ENCODE results near the gene GATA1.
A peak's percentile ranks its signal among the peaks of the same experiment; 100 is the strongest.

The GATA1 gene

DNA sequence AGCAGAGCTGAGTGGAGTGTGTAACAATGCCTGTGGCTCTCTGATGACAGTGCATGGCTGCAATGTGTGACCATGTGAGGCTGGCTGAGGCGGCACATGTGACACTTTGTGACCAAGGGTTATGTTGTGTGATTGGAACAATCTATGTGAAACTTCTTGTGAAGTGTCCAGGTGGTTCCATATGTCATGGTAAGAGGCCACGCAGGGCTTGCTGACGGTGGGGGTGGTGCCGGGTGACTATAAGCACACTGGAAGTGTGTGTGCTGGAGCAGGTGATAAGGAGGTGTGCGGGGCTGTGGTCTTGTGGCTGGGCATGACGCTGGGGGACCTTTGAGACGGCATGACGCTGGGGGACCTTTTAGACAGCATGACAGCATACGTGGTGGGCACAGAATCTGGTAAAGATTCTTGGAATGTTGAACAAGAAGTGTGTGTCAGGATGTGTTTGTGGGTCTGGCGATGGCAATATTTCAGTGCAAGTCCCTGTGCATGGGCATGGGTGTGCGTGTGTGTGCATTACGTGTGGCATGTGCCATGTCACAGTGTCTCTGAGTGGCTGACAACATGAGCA is 8.0 kb downstream of the GATA1 start:
- H3K36me3 ChIP-seq (ENCODE audit: control insufficient read depth in 2 of 2, insufficient read depth in 2 of 2, low read length in 2 of 2) = no peaks in the 10 kb centered on the region
- H3K4me1 ChIP-seq (ENCODE audit: control insufficient read depth, insufficient read depth, low read length) = no peaks in the 10 kb centered on the region
- H3K27ac ChIP-seq (ENCODE audit: low read length) = no peak overlapping the region
- H3K27me3 ChIP-seq (ENCODE audit: control insufficient read depth in 1 of 2, insufficient read depth in 2 of 2, low read length in 2 of 2) = peaks cover 0 to 14% of the 10 kb centered on the region in 2 donors
- no peak overlapping the region for H3K4me3 ChIP-seq (ENCODE audit: low read length in 2 of 2)
- no peaks in the 10 kb centered on the region for H3K9me3 ChIP-seq (ENCODE audit: control insufficient read depth in 2 of 2, low read length in 2 of 2)
- H3K9ac ChIP-seq (ENCODE audit: low read length in 2 of 2) = no peak overlapping the region

DNA sequence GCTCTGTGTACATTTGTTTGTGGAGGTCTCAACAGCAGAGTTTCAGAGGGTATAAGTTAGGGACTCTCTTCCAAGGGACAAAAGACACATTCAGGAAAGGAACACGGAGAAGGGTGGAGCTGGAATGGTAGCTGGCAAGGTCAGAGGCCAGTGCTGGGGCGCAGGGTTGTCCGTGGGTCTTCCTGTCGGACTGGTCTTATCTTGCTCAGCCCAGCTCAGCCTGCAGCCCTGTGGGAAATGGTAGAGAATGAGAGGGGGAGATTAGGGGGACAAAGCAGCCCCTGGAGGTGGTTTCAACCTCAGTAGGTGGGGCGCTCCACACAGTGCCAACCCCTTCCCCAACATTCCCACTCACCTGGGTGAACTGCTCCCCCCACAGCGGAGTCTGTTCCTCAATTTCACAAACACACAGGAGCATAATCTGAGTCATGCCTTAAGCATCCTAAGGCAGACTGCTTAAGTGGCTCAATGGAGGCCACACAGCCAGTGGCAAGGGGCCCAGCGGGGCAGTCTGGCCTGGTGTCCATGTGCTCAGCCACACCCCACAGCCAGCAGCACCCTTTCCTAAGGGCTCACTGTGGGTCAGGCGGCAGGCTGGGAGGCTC is 8.6 kb downstream of the GATA1 start:
- no peak overlapping the region for H3K4me3 ChIP-seq (ENCODE audit: low read length in 2 of 2)
- H3K9ac ChIP-seq (ENCODE audit: low read length in 2 of 2) = no peak overlapping the region
- H3K27me3 ChIP-seq (ENCODE audit: control insufficient read depth in 1 of 2, insufficient read depth in 2 of 2, low read length in 2 of 2) = peaks cover 0 to 10% of the 10 kb centered on the region in 2 donors
- no peaks in the 10 kb centered on the region for H3K36me3 ChIP-seq (ENCODE audit: control insufficient read depth in 2 of 2, insufficient read depth in 2 of 2, low read length in 2 of 2)
- no peaks in the 10 kb centered on the region for H3K9me3 ChIP-seq (ENCODE audit: control insufficient read depth in 2 of 2, low read length in 2 of 2)
- no peak overlapping the region for H3K27ac ChIP-seq (ENCODE audit: low read length)
- H3K4me1 ChIP-seq (ENCODE audit: control insufficient read depth, insufficient read depth, low read length) = no peaks in the 10 kb centered on the region

DNA sequence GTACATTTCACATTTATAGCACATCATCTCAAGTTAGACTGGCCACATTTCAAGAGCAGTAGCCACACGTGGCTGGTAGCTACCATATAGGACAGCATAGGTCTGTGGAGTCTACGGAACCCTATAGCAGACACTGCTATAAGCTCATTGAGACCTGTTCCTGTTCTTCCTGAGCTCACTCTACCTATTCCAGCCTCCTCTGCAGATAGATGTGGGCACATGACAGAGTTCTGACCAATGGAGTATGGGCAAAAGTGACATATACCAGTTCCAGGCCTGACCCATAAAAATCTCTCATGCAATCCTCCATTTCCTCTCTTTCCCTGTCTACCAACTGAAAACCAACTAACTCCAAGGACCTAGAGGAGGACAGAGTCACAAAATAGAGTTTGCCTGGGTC is 11.9 kb downstream of the GATA1 start:
- peaks cover 10% of the 10 kb centered on the region for H3K4me1 ChIP-seq (ENCODE audit: control insufficient read depth, insufficient read depth, low read length)
- no peaks in the 10 kb centered on the region for H3K36me3 ChIP-seq (ENCODE audit: control insufficient read depth in 2 of 2, insufficient read depth in 2 of 2, low read length in 2 of 2)
- H3K27ac ChIP-seq (ENCODE audit: low read length) = no peak overlapping the region
- H3K4me3 ChIP-seq (ENCODE audit: low read length in 2 of 2) = no peak overlapping the region
- peaks cover 0 to 9% of the 10 kb centered on the region in 2 donors for H3K27me3 ChIP-seq (ENCODE audit: control insufficient read depth in 1 of 2, insufficient read depth in 2 of 2, low read length in 2 of 2)
- H3K9ac ChIP-seq (ENCODE audit: low read length in 2 of 2) = no peak overlapping the region
- H3K9me3 ChIP-seq (ENCODE audit: control insufficient read depth in 2 of 2, low read length in 2 of 2) = no peaks in the 10 kb centered on the region

DNA sequence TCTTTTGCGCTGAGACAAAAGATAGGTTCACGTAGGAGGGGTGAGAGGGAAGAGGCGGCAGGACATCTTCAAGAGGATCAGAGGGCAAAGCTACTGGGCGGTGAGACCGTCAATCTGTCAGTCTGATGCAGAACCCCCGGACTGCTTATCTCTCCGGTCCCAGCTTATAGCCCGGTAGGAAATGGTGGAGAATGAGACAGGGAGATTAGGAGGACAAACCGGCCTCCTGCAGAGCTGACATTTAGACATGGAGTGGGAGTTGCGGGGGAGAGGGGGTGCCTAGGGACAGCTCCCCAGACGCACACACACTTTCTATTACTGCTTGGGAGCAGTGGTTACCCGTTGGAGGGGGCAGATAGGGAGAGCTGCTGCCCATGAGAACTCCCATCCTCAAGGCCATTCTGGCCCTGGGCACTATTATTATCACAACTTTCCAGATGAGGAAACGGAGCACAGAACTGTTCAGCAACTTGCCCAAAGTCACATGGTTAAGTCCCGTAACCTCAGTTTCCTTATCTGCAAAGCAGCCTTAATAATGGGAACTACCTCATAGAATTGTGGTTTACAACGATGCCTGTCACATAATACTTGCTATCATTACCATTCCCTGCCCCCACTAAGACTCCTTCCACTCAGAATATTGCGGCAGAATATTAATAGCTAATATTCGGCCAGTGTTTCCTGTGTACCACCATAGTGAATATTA is 14.3 kb downstream of the GATA1 start:
- Histone ChIP-seq H3K27me3 (ENCODE audit: control insufficient read depth in 1 of 2, insufficient read depth in 2 of 2, low read length in 2 of 2) (peaks cover 0 to 2% of the 10 kb centered on the region in 2 donors), H3K9me3 (ENCODE audit: control insufficient read depth in 2 of 2, low read length in 2 of 2) (no peaks in the 10 kb centered on the region), H3K27ac (ENCODE audit: low read length) (peak overlapping the region; percentile 87), H3K4me1 (ENCODE audit: control insufficient read depth, insufficient read depth, low read length) (peaks cover 10% of the 10 kb centered on the region), H3K36me3 (ENCODE audit: control insufficient read depth in 2 of 2, insufficient read depth in 2 of 2, low read length in 2 of 2) (peaks cover 3 to 4% of the 10 kb centered on the region in 2 donors), H3K4me3 (ENCODE audit: low read length in 2 of 2) (peak overlapping the region; percentile 78 to 83), H3K9ac (ENCODE audit: low read length in 2 of 2) (peak overlapping the region; percentile 64 to 80)

DNA sequence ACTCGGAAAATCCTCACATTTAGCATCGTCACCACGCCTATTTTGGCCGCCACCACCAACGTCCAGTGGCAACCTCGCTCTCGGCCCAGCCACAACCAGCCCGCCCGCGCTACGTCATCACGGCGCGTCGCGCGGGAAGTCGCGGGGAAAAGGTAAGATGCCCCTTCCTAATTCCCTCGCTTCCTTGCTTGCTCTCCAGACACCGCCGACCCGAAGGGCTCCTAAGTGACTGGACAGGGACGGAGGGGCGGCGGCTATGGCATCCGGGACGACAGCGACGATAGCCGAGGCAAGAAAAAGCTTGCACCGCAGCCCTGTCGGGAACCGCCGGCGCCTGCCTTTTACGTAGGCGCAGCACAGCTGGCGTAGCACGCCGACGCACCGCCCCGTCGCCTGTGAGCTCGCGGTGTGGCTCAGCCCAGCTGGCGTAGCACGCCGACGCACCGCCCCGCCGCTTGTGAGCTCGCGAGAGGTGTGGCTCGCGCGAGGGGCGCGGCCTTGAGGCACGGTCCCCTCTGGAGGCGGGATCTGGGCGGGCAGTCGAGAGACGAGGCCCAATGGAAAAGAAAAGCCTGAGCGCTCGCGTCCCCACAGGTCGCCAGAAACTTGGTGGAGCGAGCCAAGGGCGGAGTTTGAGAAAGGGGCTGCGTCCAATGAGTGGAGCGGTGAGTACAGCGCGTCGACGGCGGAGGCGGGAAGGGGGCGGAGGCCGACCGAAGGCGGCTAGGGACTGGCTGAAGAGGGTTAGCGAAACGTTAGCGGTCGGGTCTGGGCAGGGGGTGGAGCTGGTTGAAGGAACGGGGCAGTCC is 15.1 kb downstream of the GATA1 start, which contains the start of gene HDAC6:
HDAC6 (plus strand) TSS at position 788 of the 809 bp plus-strand sequence. CDS start 626 bp downstream, outside the sequence.
- H3K9me3 ChIP-seq (ENCODE audit: control insufficient read depth in 2 of 2, low read length in 2 of 2) = no peaks in the 10 kb centered on the region
- H3K27ac ChIP-seq (ENCODE audit: low read length) = peak within 1 kb of the TSS; percentile 96
- H3K9ac ChIP-seq (ENCODE audit: low read length in 2 of 2) = peak within 1 kb of the TSS; percentile 89 to 92

DNA sequence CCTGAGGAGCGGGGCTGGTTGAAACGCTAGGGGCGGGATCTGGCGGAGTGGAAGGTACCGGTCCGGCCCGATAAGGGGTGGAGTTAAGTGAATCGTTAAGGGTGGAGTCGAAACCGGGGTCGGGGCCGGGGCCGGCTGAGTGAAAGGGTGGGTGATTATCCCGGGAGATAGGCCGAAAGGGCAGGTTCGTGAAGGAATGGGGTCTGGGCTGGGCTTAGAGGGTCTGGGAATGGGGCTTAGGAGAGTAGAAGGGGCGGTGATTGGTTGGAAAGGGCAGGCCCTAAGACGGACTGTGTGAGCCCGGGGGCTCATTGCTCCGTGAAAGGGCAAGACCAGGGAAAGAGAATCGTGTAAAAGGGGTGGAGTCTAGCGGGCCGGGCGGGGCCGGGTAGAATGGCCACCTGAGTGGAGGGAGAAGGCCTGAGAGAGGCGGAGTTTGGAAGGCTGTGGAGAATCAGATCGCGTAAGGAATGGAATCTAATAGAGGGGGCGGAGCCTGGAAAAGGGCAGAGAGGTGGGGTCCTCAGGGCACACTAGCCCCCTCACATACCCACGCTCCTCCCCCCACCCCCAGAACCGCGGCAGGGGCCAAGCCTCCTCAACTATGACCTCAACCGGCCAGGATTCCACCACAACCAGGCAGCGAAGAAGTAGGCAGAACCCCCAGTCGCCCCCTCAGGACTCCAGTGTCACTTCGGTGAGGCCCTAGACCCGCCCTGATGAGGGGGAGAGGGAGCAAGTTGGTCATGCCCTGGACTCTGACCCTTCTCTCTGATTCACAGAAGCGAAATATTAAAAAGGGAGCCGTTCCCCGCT is 15.9 kb downstream of the GATA1 start:
- peak overlapping the region; percentile 96 for H3K27ac ChIP-seq (ENCODE audit: low read length)

More for the DNA sequence above, 15.1 kb downstream of the GATA1 start, which contains the start of gene HDAC6:
- peaks cover 0 to 5% of the 10 kb centered on the region in 2 donors for H3K27me3 ChIP-seq (ENCODE audit: control insufficient read depth in 1 of 2, insufficient read depth in 2 of 2, low read length in 2 of 2)
- H3K4me1 ChIP-seq (ENCODE audit: control insufficient read depth, insufficient read depth, low read length) = peaks cover 10% of the 10 kb centered on the region
- peak within 1 kb of the TSS; percentile 78 to 83 for H3K4me3 ChIP-seq (ENCODE audit: low read length in 2 of 2)
- peaks cover 3 to 4% of the 10 kb centered on the region in 2 donors for H3K36me3 ChIP-seq (ENCODE audit: control insufficient read depth in 2 of 2, insufficient read depth in 2 of 2, low read length in 2 of 2)

DNA sequence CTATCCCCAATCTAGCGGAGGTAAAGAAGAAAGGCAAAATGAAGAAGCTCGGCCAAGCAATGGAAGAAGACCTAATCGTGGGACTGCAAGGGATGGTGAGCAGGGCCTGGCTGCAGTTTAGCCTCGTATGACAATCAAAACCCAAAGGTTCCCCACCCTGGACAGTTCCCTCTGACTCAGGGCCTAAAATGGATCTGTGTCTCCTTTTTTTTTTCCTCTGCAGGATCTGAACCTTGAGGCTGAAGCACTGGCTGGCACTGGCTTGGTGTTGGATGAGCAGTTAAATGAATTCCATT is 16.5 kb downstream of the GATA1 start:
- H3K9ac ChIP-seq (ENCODE audit: low read length in 2 of 2) = peak overlapping the region; percentile 89 to 92
- peak overlapping the region; percentile 65 to 74 for H3K4me3 ChIP-seq (ENCODE audit: low read length in 2 of 2)

More for the DNA sequence above, 15.9 kb downstream of the GATA1 start:
- Histone ChIP-seq H3K9ac (ENCODE audit: low read length in 2 of 2) (peak overlapping the region; percentile 89 to 92), H3K4me1 (ENCODE audit: control insufficient read depth, insufficient read depth, low read length) (peaks cover 10% of the 10 kb centered on the region), H3K4me3 (ENCODE audit: low read length in 2 of 2) (peak overlapping the region; percentile 65 to 74), H3K36me3 (ENCODE audit: control insufficient read depth in 2 of 2, insufficient read depth in 2 of 2, low read length in 2 of 2) (peaks cover 3 to 4% of the 10 kb centered on the region in 2 donors), H3K27me3 (ENCODE audit: control insufficient read depth in 1 of 2, insufficient read depth in 2 of 2, low read length in 2 of 2) (peaks cover 0 to 5% of the 10 kb centered on the region in 2 donors), H3K9me3 (ENCODE audit: control insufficient read depth in 2 of 2, low read length in 2 of 2) (no peaks in the 10 kb centered on the region)

DNA sequence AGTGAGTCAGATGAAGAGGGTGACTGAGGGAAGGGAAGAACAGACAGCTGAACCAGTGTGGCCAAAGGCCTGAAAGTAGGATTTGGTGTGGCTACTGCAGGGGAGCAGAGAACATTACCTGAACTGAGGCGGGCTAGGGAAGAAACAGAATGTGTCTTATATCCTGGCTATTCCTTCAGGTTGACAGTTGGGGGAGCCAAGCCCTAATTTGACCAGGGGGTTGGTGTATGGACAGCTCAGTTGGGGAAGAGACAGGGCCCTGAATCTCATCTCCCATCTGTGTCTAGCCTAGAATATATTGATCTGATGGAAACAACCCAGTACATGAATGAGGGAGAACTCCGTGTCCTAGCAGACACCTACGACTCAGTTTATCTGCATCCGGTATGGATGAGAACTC is 19.7 kb downstream of the GATA1 start:
- H3K36me3 ChIP-seq (ENCODE audit: control insufficient read depth in 2 of 2, insufficient read depth in 2 of 2, low read length in 2 of 2) = peaks cover 4 to 5% of the 10 kb centered on the region in 2 donors
- no peak overlapping the region for H3K4me3 ChIP-seq (ENCODE audit: low read length in 2 of 2)
- H3K9ac ChIP-seq (ENCODE audit: low read length in 2 of 2) = no peak overlapping the region
- peaks cover 6% of the 10 kb centered on the region for H3K4me1 ChIP-seq (ENCODE audit: control insufficient read depth, insufficient read depth, low read length)
- H3K27me3 ChIP-seq (ENCODE audit: control insufficient read depth in 1 of 2, insufficient read depth in 2 of 2, low read length in 2 of 2) = peaks cover 0 to 2% of the 10 kb centered on the region in 2 donors
- H3K9me3 ChIP-seq (ENCODE audit: control insufficient read depth in 2 of 2, low read length in 2 of 2) = no peaks in the 10 kb centered on the region
- H3K27ac ChIP-seq (ENCODE audit: low read length) = no peak overlapping the region

More for the DNA sequence above, 16.5 kb downstream of the GATA1 start:
- Histone ChIP-seq H3K27me3 (ENCODE audit: control insufficient read depth in 1 of 2, insufficient read depth in 2 of 2, low read length in 2 of 2) (peaks cover 0 to 5% of the 10 kb centered on the region in 2 donors), H3K36me3 (ENCODE audit: control insufficient read depth in 2 of 2, insufficient read depth in 2 of 2, low read length in 2 of 2) (peaks cover 3 to 4% of the 10 kb centered on the region in 2 donors), H3K4me1 (ENCODE audit: control insufficient read depth, insufficient read depth, low read length) (peaks cover 10% of the 10 kb centered on the region), H3K27ac (ENCODE audit: low read length) (peak overlapping the region; percentile 96), H3K9me3 (ENCODE audit: control insufficient read depth in 2 of 2, low read length in 2 of 2) (no peaks in the 10 kb centered on the region)

DNA sequence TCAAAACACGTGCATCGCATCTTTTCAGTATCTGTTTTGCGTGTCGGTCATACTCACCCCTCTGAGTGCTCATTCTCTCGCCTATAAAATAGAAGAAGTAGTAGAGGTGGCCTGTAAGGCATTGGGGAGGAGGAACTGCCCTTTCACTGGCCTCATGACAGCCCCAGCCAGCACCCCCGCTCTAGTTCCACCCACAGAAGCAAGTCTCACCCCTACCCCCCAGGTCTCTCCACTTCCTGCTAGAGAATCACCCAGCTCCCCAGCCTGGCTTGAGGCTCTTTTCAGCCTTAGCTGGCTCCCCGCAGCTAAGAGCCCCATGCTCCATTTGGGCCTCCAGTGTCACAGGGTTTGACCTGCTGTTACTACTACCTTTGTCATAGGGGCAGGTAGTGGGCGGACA is 27.3 kb downstream of the GATA1 start:
- H3K9me3 ChIP-seq (ENCODE audit: control insufficient read depth in 2 of 2, low read length in 2 of 2) = no peaks in the 10 kb centered on the region
- H3K4me1 ChIP-seq (ENCODE audit: control insufficient read depth, insufficient read depth, low read length) = no peaks in the 10 kb centered on the region
- peaks cover 0 to 9% of the 10 kb centered on the region in 2 donors for H3K27me3 ChIP-seq (ENCODE audit: control insufficient read depth in 1 of 2, insufficient read depth in 2 of 2, low read length in 2 of 2)
- H3K36me3 ChIP-seq (ENCODE audit: control insufficient read depth in 2 of 2, insufficient read depth in 2 of 2, low read length in 2 of 2) = peaks cover 16 to 27% of the 10 kb centered on the region in 2 donors
- no peak overlapping the region for H3K27ac ChIP-seq (ENCODE audit: low read length)
- H3K9ac ChIP-seq (ENCODE audit: low read length in 2 of 2) = no peak overlapping the region
- H3K4me3 ChIP-seq (ENCODE audit: low read length in 2 of 2) = no peak overlapping the region

DNA sequence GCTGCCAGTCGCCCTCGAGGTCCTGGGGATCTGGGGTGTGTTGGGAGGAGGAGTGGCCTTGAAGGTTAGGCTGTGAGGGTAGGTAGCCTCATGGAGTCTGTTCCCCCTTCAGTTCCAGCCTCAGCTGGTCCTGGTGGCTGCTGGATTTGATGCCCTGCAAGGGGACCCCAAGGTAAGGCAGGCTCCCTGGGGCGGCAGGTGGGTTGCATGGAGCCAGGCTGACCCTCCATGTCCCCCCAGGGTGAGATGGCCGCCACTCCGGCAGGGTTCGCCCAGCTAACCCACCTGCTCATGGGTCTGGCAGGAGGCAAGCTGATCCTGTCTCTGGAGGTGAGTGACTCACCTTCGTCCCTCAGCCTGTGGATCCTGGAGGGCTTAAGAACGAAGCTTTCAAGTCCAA is 28.3 kb downstream of the GATA1 start:
- no peaks in the 10 kb centered on the region for H3K9me3 ChIP-seq (ENCODE audit: control insufficient read depth in 2 of 2, low read length in 2 of 2)
- no peak overlapping the region for H3K9ac ChIP-seq (ENCODE audit: low read length in 2 of 2)
- no peak overlapping the region for H3K4me3 ChIP-seq (ENCODE audit: low read length in 2 of 2)
- peaks cover 19 to 30% of the 10 kb centered on the region in 2 donors for H3K36me3 ChIP-seq (ENCODE audit: control insufficient read depth in 2 of 2, insufficient read depth in 2 of 2, low read length in 2 of 2)
- H3K27me3 ChIP-seq (ENCODE audit: control insufficient read depth in 1 of 2, insufficient read depth in 2 of 2, low read length in 2 of 2) = peaks cover 0 to 9% of the 10 kb centered on the region in 2 donors
- H3K27ac ChIP-seq (ENCODE audit: low read length) = no peak overlapping the region
- H3K4me1 ChIP-seq (ENCODE audit: control insufficient read depth, insufficient read depth, low read length) = no peaks in the 10 kb centered on the region
